Large intestine (tissue), 3 donors: ENCODE results near the gene C14orf132. TPM values are rescaled to one million over a fixed set of nuclear protein-coding genes. Genes with fewer than 3 reads are reported as not detected.
A peak's percentile ranks its signal among the peaks of the same experiment; 100 is the strongest.

Source experiments
- DNase-seq, 2 donors: peaks; one replicate each; pipeline versions ENCODE4 v3.0.0 to v3.0.0-alpha.2; 2013
- H3K27ac ChIP-seq: one replicate; pipeline ENCODE4 v1.5.1; 2013; ENCODE audit warnings: low read length
- H3K27me3 ChIP-seq: 2 replicates; pipeline ENCODE4 v1.6.1; 2013; ENCODE audit warnings: low read length; ENCODE audit not compliant: control insufficient read depth, insufficient read depth
- H3K36me3 ChIP-seq: 2 replicates; pipeline ENCODE4 v1.6.1; 2013; ENCODE audit warnings: low read length; ENCODE audit not compliant: control insufficient read depth, insufficient read depth
- H3K4me1 ChIP-seq: one replicate; pipeline ENCODE4 v1.6.1; 2013; ENCODE audit warnings: low read length; ENCODE audit not compliant: control insufficient read depth, insufficient read depth
- H3K4me3 ChIP-seq: one replicate; pipeline ENCODE4 v1.5.1; 2013; ENCODE audit warnings: low read length
- H3K9me3 ChIP-seq: one replicate; pipeline ENCODE4 v1.6.1; 2013; ENCODE audit warnings: mild to moderate bottlenecking, low read depth, low read length, moderate library complexity; ENCODE audit not compliant: control insufficient read depth
- WGBS: methylation state at CpG from one replicate; pipeline ENCODE4 v1.1.5; 2013; ENCODE audit warnings: low lambda C conversion rate; ENCODE audit not compliant: insufficient coverage; 5-methylcytosine and 5-hydroxymethylcytosine counted together
- polyA plus RNA-seq: library from polyadenylated mRNA; unstranded; fragments of 120-200 nt; gene quantifications from one replicate; pipeline ENCODE4 v1.2.1, GENCODE V29; 2013

C14orf132 gene
- polyA plus RNA-seq, 1 donor, result 20.0 TPM

- Histone ChIP-seq H3K27ac (no peak overlapping the region), H3K27me3 (peaks cover 8% of the 10 kb centered on the region), H3K36me3 (no peaks in the 10 kb centered on the region), H3K4me3 (no peak overlapping the region), H3K4me1 (peaks cover 4% of the 10 kb centered on the region), H3K9me3 (no peaks in the 10 kb centered on the region)
- no peak for DNase-seq
- no CpG with 5 or more reads among the region's 5 CpGs for WGBS
Observed at GRCh38 chr14:96053248-96053599, 14.1 kb downstream of the C14orf132 start.

DNA sequence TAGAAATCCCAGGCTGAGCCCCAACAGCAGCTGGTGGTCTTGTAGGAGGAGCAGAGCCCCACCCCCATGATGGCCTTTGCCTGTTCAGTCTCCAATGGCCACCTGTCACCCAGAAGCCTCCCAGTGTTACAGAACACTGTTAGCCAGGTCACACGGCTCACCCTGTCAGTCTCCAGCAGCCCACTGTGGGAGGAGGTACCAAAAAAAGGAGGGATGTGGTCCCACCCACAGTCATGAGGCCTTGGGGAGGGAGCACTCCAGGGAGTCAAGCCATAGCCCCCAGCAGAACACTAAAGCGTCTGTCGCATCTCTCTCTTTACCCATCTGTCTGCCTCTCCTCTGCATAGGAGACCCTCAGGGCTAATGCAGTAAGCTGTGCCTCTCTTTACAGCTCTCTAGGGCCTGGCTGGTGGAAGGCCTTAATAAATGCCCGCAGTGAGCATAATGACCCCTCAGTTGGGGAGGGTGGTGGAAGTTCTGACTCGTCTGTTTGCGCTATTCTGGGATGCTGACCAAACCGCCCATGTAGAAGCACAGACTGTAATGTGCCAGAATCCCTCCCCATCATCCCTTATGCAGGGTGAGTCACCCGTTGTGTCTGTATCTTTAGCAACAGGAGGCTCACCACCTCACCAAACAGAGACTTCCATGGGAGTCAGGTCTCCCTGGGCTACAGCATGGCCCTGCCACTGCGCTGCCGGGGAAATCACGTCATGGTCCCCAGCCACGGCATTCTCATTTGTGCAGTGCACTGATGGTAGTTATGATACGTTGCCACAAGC, 14.6 kb downstream of the C14orf132 start:
- H3K27me3 ChIP-seq, result peaks cover 8% of the 10 kb centered on the region
- H3K36me3 ChIP-seq, result no peaks in the 10 kb centered on the region
- H3K27ac ChIP-seq, result no peak overlapping the region
- peaks cover 4% of the 10 kb centered on the region for H3K4me1 ChIP-seq
- WGBS, result no CpG with 5 or more reads among the region's 13 CpGs
- H3K4me3 ChIP-seq, result no peak overlapping the region
- no peaks in the 10 kb centered on the region for H3K9me3 ChIP-seq
- DNase-seq, result peak; percentile 23 to 36

DNA sequence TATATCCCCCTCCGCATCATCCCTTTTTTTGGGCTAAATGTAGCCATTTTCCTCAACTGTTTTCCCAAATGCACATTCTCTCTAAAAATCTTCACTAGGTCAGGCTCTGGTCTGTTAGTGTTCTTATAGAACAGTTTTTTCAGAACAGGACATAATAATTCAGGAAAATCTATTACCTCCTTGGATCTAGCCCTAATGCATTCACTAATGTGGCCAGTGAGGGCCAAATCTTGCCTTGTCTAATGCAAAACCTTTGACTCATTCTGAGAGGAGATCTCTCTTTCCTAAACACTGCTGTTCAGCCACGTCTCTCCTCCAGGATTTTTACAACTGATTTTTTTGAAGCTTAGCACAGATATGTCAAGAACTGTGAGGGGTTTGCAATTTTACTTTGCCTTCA, 15.5 kb downstream of the C14orf132 start:
- Histone ChIP-seq H3K4me1 (peaks cover 4% of the 10 kb centered on the region), H3K27me3 (peaks cover 8% of the 10 kb centered on the region), H3K4me3 (no peak overlapping the region), H3K9me3 (no peaks in the 10 kb centered on the region), H3K36me3 (no peaks in the 10 kb centered on the region), H3K27ac (no peak overlapping the region)
- 100% methylated on average over 2 of the region's 2 CpGs for WGBS
- no peak for DNase-seq

- DNase-seq, result no peak
- Histone ChIP-seq H3K4me3 (no peak overlapping the region), H3K36me3 (no peaks in the 10 kb centered on the region), H3K4me1 (peaks cover 4% of the 10 kb centered on the region), H3K27me3 (peaks cover 8% of the 10 kb centered on the region), H3K27ac (no peak overlapping the region), H3K9me3 (no peaks in the 10 kb centered on the region)
- WGBS, result no CpG with 5 or more reads among the region's 12 CpGs
Observed at GRCh38 chr14:96055065-96055752, 16.0 kb downstream of the C14orf132 start.

DNA sequence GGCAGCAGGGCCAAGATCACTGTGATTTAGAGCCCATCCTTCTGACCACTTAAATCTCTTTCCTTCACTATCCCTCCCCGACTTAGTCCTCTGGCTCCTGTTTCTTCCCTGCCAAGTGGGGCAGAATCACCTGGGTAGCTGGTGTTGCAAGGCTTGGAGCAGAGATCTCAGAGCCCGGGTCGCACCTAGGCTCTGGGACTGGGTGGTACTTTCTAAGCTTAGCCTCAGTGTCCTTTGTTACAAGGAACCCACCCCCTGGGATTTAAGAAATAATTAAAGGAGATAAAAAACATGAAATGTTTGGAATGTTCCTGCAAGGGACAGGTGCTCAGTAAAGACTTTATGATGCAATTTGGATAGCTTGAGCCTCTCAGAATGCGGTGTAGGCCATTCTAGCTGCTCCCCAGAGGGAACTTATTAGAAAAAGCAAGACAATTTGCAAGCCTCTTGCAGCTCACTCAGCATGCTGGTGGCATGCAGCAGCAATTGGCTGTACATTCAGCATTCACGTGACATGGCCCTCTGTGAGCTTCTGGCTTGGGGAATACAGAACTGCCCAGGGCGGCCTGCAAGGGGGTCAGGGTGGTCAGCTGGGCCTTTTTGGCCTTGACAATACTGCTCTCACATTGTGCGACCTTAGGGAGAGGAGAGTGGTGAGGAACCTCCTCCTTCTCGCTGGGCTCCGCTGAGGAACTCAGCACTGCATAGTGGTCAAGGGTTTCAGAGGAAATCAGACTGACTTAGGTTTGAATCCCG, 16.8 kb downstream of the C14orf132 start:
- peaks cover 4% of the 10 kb centered on the region for H3K4me1 ChIP-seq
- DNase-seq, result no peak
- H3K27me3 ChIP-seq, result peaks cover 8% of the 10 kb centered on the region
- no CpG with 5 or more reads among the region's 10 CpGs for WGBS
- H3K27ac ChIP-seq, result no peak overlapping the region
- H3K4me3 ChIP-seq, result no peak overlapping the region
- no peaks in the 10 kb centered on the region for H3K36me3 ChIP-seq
- H3K9me3 ChIP-seq, result no peaks in the 10 kb centered on the region

DNA sequence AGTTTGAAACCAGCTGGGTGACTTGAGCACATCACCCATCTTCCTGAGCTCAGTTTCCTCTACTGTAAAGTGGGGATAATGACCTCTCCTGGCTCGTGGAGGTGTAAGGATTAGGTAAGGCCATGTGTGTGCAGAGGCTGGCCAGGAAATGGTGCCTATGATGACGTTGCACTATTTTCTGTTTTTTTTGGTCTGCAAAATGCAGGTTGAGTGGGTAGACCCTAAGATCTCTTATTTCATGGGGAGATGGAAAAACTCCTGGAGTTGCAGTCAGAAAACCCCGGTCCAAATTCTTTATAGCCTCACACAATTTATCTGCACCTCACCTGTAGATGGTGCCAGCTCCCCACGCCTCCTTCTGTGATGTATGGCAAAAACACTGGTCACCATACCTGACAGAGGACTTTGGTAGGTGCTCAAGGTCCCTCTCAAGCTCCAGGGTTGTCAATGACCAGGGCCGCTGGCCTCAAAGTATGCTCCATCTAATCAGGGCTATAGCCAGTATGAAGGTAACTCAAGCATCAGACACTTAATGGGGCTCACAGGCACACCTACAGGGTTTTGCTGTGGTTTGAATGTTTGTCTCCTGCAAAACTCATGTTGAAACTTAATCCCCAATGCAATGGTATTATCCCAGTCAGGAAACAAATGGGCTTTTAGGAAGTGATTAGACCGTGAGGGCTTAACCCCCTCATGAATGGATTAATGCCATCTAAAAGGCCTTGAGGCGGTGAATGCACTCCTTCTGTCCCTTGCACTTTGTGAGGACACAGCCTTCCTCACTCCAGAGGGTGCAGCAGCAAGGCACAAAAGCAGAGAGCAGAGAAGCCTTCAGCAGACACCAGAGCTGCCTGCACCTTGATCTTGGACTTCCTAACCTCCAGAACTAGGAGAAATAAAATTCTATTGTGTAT, 17.6 kb downstream of the C14orf132 start:
- Histone ChIP-seq H3K27ac (no peak overlapping the region), H3K9me3 (no peaks in the 10 kb centered on the region), H3K36me3 (no peaks in the 10 kb centered on the region), H3K27me3 (peaks cover 6% of the 10 kb centered on the region), H3K4me1 (peaks cover 4% of the 10 kb centered on the region), H3K4me3 (no peak overlapping the region)
- DNase-seq, result no peak
- no CpG with 5 or more reads among the region's 7 CpGs for WGBS

- no CpG with 5 or more reads among the region's 9 CpGs for WGBS
Observed at GRCh38 chr14:96057738-96058137, 18.6 kb downstream of the C14orf132 start.

GRCh38 chr14:96058576-96059200, 19.5 kb downstream of the C14orf132 start:
- Histone ChIP-seq H3K36me3 (no peaks in the 10 kb centered on the region), H3K4me1 (peaks cover under 1% of the 10 kb centered on the region), H3K4me3 (no peak overlapping the region), H3K27ac (no peak overlapping the region), H3K27me3 (no peaks in the 10 kb centered on the region), H3K9me3 (no peaks in the 10 kb centered on the region)
- WGBS, result no CpG with 5 or more reads among the region's 5 CpGs
- DNase-seq, result no peak

More at GRCh38 chr14:96057738-96058137, 18.6 kb downstream of the C14orf132 start:
- no peak overlapping the region for H3K4me3 ChIP-seq
- H3K4me1 ChIP-seq, result peaks cover 4% of the 10 kb centered on the region
- no peaks in the 10 kb centered on the region for H3K36me3 ChIP-seq
- peaks cover 4% of the 10 kb centered on the region for H3K27me3 ChIP-seq
- H3K27ac ChIP-seq, result no peak overlapping the region
- no peak for DNase-seq
- H3K9me3 ChIP-seq, result no peaks in the 10 kb centered on the region

- H3K36me3 ChIP-seq, result no peaks in the 10 kb centered on the region
- no peak overlapping the region for H3K4me3 ChIP-seq
- H3K4me1 ChIP-seq, result no peaks in the 10 kb centered on the region
- no peak for DNase-seq
- no peaks in the 10 kb centered on the region for H3K9me3 ChIP-seq
- no CpG with 5 or more reads among the region's 3 CpGs for whole genome bisulfite sequencing
- H3K27ac ChIP-seq, result no peak overlapping the region
- H3K27me3 ChIP-seq, result no peaks in the 10 kb centered on the region
Observed at GRCh38 chr14:96059519-96060135, 20.5 kb downstream of the C14orf132 start.
